ENCODE measurements around the gene MAML3. TPM values are rescaled to one million over a fixed set of nuclear protein-coding genes. Genes with fewer than 3 reads are reported as not detected.
A peak's percentile ranks its signal among the peaks of the same experiment; 100 is the strongest.

The MAML3 gene
- total and polyA plus RNA-seq, 3 experiments from 2014 or later: 0.44 to 0.57 (median 0.52) TPM

GRCh38 chr4:139685180-139685579 lies 468.8 kb downstream of the MAML3 start:
- H3K36me3 Mint-ChIP-seq: peaks cover 0 to 11% (median 5%) of the 10 kb centered on the region in 3 donors
- peak overlapping the region in 1 of 8 donors; percentile 40 for H3K27ac Mint-ChIP-seq
- no peak for DNase-seq
- POLR2A ChIA-PET: no interaction called here
- H3K27me3 Mint-ChIP-seq: peaks cover 1 to 4% of the 10 kb centered on the region in 2 donors
- H3K4me1 ChIP-seq (ENCODE audit: insufficient read depth, low read length): no peaks in the 10 kb centered on the region
- peaks cover 0 to 10% (median 5%) of the 10 kb centered on the region in 3 donors for H3K4me1 Mint-ChIP-seq
- H3K4me3 Mint-ChIP-seq: no peak overlapping the region
- H3K27me3 ChIP-seq (ENCODE audit: insufficient read depth, low read length, poor library complexity, severe bottlenecking): no peaks in the 10 kb centered on the region
- no peak overlapping the region for H3K4me3 ChIP-seq (ENCODE audit: low read length)
- H3K9me3 Mint-ChIP-seq: no peaks in the 10 kb centered on the region
- no peaks in the 10 kb centered on the region for H3K9me3 ChIP-seq (ENCODE audit: low read length)
- H3K36me3 ChIP-seq (ENCODE audit: insufficient read depth, low read length): no peaks in the 10 kb centered on the region
- CTCF ChIA-PET: no interaction called here
- no peak overlapping the region for H3K27ac ChIP-seq (ENCODE audit: low read depth, low read length)

- Mint-ChIP-seq H3K4me3 (no peak overlapping the region), H3K9me3 (no peaks in the 10 kb centered on the region), H3K27me3 (peaks cover 1 to 4% of the 10 kb centered on the region in 2 donors), H3K4me1 (peaks cover 0 to 10% (median 5%) of the 10 kb centered on the region in 3 donors), H3K27ac (no peak overlapping the region), H3K36me3 (peaks cover 0 to 11% (median 5%) of the 10 kb centered on the region in 3 donors)
- ChIA-PET CTCF (no interaction called here), POLR2A (no interaction called here)
- Histone ChIP-seq H3K4me3 (ENCODE audit: low read length) (no peak overlapping the region), H3K27ac (ENCODE audit: low read depth, low read length) (no peak overlapping the region), H3K9me3 (ENCODE audit: low read length) (no peaks in the 10 kb centered on the region), H3K4me1 (ENCODE audit: insufficient read depth, low read length) (no peaks in the 10 kb centered on the region), H3K27me3 (ENCODE audit: insufficient read depth, low read length, poor library complexity, severe bottlenecking) (no peaks in the 10 kb centered on the region), H3K36me3 (ENCODE audit: insufficient read depth, low read length) (no peaks in the 10 kb centered on the region)
- DNase-seq: no peak
Observed at GRCh38 chr4:139684351-139684750, 469.6 kb downstream of the MAML3 start.

GRCh38 chr4:139682741-139683151 lies 471.2 kb downstream of the MAML3 start:
- H3K27me3 Mint-ChIP-seq: peaks cover 1 to 4% of the 10 kb centered on the region in 2 donors
- Histone ChIP-seq H3K4me3 (ENCODE audit: low read length) (no peak overlapping the region), H3K9me3 (ENCODE audit: low read length) (no peaks in the 10 kb centered on the region), H3K27ac (ENCODE audit: low read depth, low read length) (no peak overlapping the region), H3K27me3 (ENCODE audit: insufficient read depth, low read length, poor library complexity, severe bottlenecking) (no peaks in the 10 kb centered on the region), H3K4me1 (ENCODE audit: insufficient read depth, low read length) (no peaks in the 10 kb centered on the region), H3K36me3 (ENCODE audit: insufficient read depth, low read length) (no peaks in the 10 kb centered on the region)
- H3K36me3 Mint-ChIP-seq: peaks cover 2 to 11% (median 5%) of the 10 kb centered on the region in 3 donors
- peaks cover 0 to 10% (median 5%) of the 10 kb centered on the region in 3 donors for H3K4me1 Mint-ChIP-seq
- no peak overlapping the region for H3K4me3 Mint-ChIP-seq
- H3K27ac Mint-ChIP-seq: no peak overlapping the region
- ChIA-PET CTCF (no interaction called here), POLR2A (interaction anchor here (0.6 kb wide), 1 partner anchor 777 kb away, joined by 3 read pairs; no protein-coding TSS in a partner anchor)
- no peaks in the 10 kb centered on the region for H3K9me3 Mint-ChIP-seq
- no peak for DNase-seq

GRCh38 chr4:139682309-139682708 lies 471.7 kb downstream of the MAML3 start:
- Mint-ChIP-seq H3K4me3 (no peak overlapping the region), H3K36me3 (peaks cover 2 to 11% (median 5%) of the 10 kb centered on the region in 3 donors), H3K9me3 (no peaks in the 10 kb centered on the region), H3K27me3 (peaks cover 1 to 4% of the 10 kb centered on the region in 2 donors), H3K4me1 (peaks cover 0 to 10% (median 5%) of the 10 kb centered on the region in 3 donors), H3K27ac (no peak overlapping the region)
- ChIA-PET POLR2A (interaction anchor here (0.6 kb wide), 1 partner anchor 776 kb away, joined by 3 read pairs; no protein-coding TSS in a partner anchor), CTCF (no interaction called here)
- no peak overlapping the region for H3K4me3 ChIP-seq (ENCODE audit: low read length)
- no peaks in the 10 kb centered on the region for H3K36me3 ChIP-seq (ENCODE audit: insufficient read depth, low read length)
- H3K27ac ChIP-seq (ENCODE audit: low read depth, low read length): no peak overlapping the region
- H3K9me3 ChIP-seq (ENCODE audit: low read length): no peaks in the 10 kb centered on the region
- no peaks in the 10 kb centered on the region for H3K27me3 ChIP-seq (ENCODE audit: insufficient read depth, low read length, poor library complexity, severe bottlenecking)
- H3K4me1 ChIP-seq (ENCODE audit: insufficient read depth, low read length): no peaks in the 10 kb centered on the region
- DNase-seq: no peak

- ChIA-PET POLR2A (no interaction called here), CTCF (no interaction called here)
- H3K36me3 ChIP-seq (ENCODE audit: insufficient read depth, low read length): no peaks in the 10 kb centered on the region
- no peak overlapping the region for H3K27ac Mint-ChIP-seq
- no peak overlapping the region for H3K4me3 Mint-ChIP-seq
- no peaks in the 10 kb centered on the region for H3K4me1 ChIP-seq (ENCODE audit: insufficient read depth, low read length)
- H3K4me1 Mint-ChIP-seq: no peaks in the 10 kb centered on the region
- H3K4me3 ChIP-seq (ENCODE audit: low read length): no peak overlapping the region
- H3K9me3 Mint-ChIP-seq: no peaks in the 10 kb centered on the region
- H3K36me3 Mint-ChIP-seq: peaks cover 1 to 2% (median 2%) of the 10 kb centered on the region in 3 donors
- no peak for DNase-seq
- H3K27me3 ChIP-seq (ENCODE audit: insufficient read depth, low read length, poor library complexity, severe bottlenecking): no peaks in the 10 kb centered on the region
- H3K9me3 ChIP-seq (ENCODE audit: low read length): no peaks in the 10 kb centered on the region
- H3K27me3 Mint-ChIP-seq: peaks cover 0 to 1% of the 10 kb centered on the region in 2 donors
- H3K27ac ChIP-seq (ENCODE audit: low read depth, low read length): no peak overlapping the region
Observed at GRCh38 chr4:139676913-139677585, 476.9 kb downstream of the MAML3 start.

- ChIA-PET CTCF (no interaction called here), POLR2A (no interaction called here)
- Histone ChIP-seq H3K27ac (ENCODE audit: low read depth, low read length) (no peak overlapping the region), H3K27me3 (ENCODE audit: insufficient read depth, low read length, poor library complexity, severe bottlenecking) (no peaks in the 10 kb centered on the region), H3K4me3 (ENCODE audit: low read length) (no peak overlapping the region), H3K9me3 (ENCODE audit: low read length) (no peaks in the 10 kb centered on the region), H3K36me3 (ENCODE audit: insufficient read depth, low read length) (no peaks in the 10 kb centered on the region), H3K4me1 (ENCODE audit: insufficient read depth, low read length) (no peaks in the 10 kb centered on the region)
- no peaks in the 10 kb centered on the region for H3K4me1 Mint-ChIP-seq
- H3K4me3 Mint-ChIP-seq: no peak overlapping the region
- peaks cover 0 to 1% of the 10 kb centered on the region in 2 donors for H3K27me3 Mint-ChIP-seq
- H3K9me3 Mint-ChIP-seq: no peaks in the 10 kb centered on the region
- no peak for DNase-seq
- H3K27ac Mint-ChIP-seq: no peak overlapping the region
- H3K36me3 Mint-ChIP-seq: peaks cover 0 to 2% (median 2%) of the 10 kb centered on the region in 3 donors
Observed at GRCh38 chr4:139676365-139676764, 477.6 kb downstream of the MAML3 start.

GRCh38 chr4:139675651-139676050 lies 478.3 kb downstream of the MAML3 start:
- peaks cover 0 to 1% of the 10 kb centered on the region in 2 donors for H3K27me3 Mint-ChIP-seq
- H3K9me3 Mint-ChIP-seq: no peaks in the 10 kb centered on the region
- peaks cover 0 to 2% (median 2%) of the 10 kb centered on the region in 3 donors for H3K36me3 Mint-ChIP-seq
- Histone ChIP-seq H3K4me3 (ENCODE audit: low read length) (no peak overlapping the region), H3K4me1 (ENCODE audit: insufficient read depth, low read length) (no peaks in the 10 kb centered on the region), H3K36me3 (ENCODE audit: insufficient read depth, low read length) (no peaks in the 10 kb centered on the region), H3K27ac (ENCODE audit: low read depth, low read length) (no peak overlapping the region), H3K27me3 (ENCODE audit: insufficient read depth, low read length, poor library complexity, severe bottlenecking) (no peaks in the 10 kb centered on the region), H3K9me3 (ENCODE audit: low read length) (no peaks in the 10 kb centered on the region)
- H3K27ac Mint-ChIP-seq: no peak overlapping the region
- H3K4me1 Mint-ChIP-seq: no peaks in the 10 kb centered on the region
- CTCF ChIA-PET: no interaction called here
- H3K4me3 Mint-ChIP-seq: no peak overlapping the region
- DNase-seq: no peak
- POLR2A ChIA-PET: no interaction called here

GRCh38 chr4:139674875-139675550 lies 479.0 kb downstream of the MAML3 start:
- Mint-ChIP-seq H3K9me3 (no peaks in the 10 kb centered on the region), H3K27ac (peak overlapping the region in 1 of 8 donors; percentile 76), H3K36me3 (peaks cover 0 to 2% (median 2%) of the 10 kb centered on the region in 3 donors), H3K27me3 (peaks cover 0 to 1% of the 10 kb centered on the region in 2 donors), H3K4me1 (no peaks in the 10 kb centered on the region), H3K4me3 (no peak overlapping the region)
- Histone ChIP-seq H3K4me1 (ENCODE audit: insufficient read depth, low read length) (no peaks in the 10 kb centered on the region), H3K4me3 (ENCODE audit: low read length) (no peak overlapping the region), H3K27me3 (ENCODE audit: insufficient read depth, low read length, poor library complexity, severe bottlenecking) (no peaks in the 10 kb centered on the region), H3K9me3 (ENCODE audit: low read length) (no peaks in the 10 kb centered on the region), H3K27ac (ENCODE audit: low read depth, low read length) (no peak overlapping the region), H3K36me3 (ENCODE audit: insufficient read depth, low read length) (no peaks in the 10 kb centered on the region)
- no peak for DNase-seq
- CTCF ChIA-PET: no interaction called here
- POLR2A ChIA-PET: no interaction called here

All from CD8-positive, alpha-beta memory T cell (primary cell).